ENCODE measurements around the gene MARCHF2. TPM values are rescaled to one million over a fixed set of nuclear protein-coding genes. Genes with fewer than 3 reads are reported as not detected.

The MARCHF2 gene
- total RNA-seq, 1 experiment from 2014 or later, result 20.2 TPM

- H3K27ac Mint-ChIP-seq, result no peak overlapping the region
- ChIA-PET POLR2A (interaction anchor here (0.5 kb wide), 1 partner anchor 51 kb away, joined by 3 read pairs; no protein-coding TSS in a partner anchor), CTCF (interaction anchor here (1.0 kb wide), 1 partner anchor 62 kb away, joined by 5 read pairs; the partner anchor contains the start of gene MARCHF2)
- TF ChIP-seq KAT7 (CRISPR knock-in tag; IDR thresholded peaks at IDR 0.05; ENCODE audit: borderline replicate concordance) (no peak), NR1H2 (CRISPR knock-in tag; IDR thresholded peaks at IDR 0.05) (no peak), ZNF396 (CRISPR knock-in tag; IDR thresholded peaks at IDR 0.05; ENCODE audit: borderline replicate concordance) (no peak), JAZF1 (CRISPR knock-in tag; IDR thresholded peaks at IDR 0.05) (no peak), PRDM15 (CRISPR knock-in tag; IDR thresholded peaks at IDR 0.05) (no peak), GABPB1 (CRISPR knock-in tag; IDR thresholded peaks at IDR 0.05) (no peak), MXD4 (CRISPR knock-in tag; IDR thresholded peaks at IDR 0.05; ENCODE audit: borderline replicate concordance) (no peak), JUN (CRISPR knock-in tag; IDR thresholded peaks at IDR 0.05) (no peak), TP53 (CRISPR knock-in tag; IDR thresholded peaks at IDR 0.05) (no peak), OVOL2 (CRISPR knock-in tag; IDR thresholded peaks at IDR 0.05; ENCODE audit: borderline replicate concordance) (no peak), ZNF121 (CRISPR knock-in tag; IDR thresholded peaks at IDR 0.05) (no peak), GRHL2 (CRISPR knock-in tag; IDR thresholded peaks at IDR 0.05; ENCODE audit: insufficient replicate concordance, severe bottlenecking) (no peak), AFF4 (CRISPR knock-in tag; IDR thresholded peaks at IDR 0.05; ENCODE audit: borderline replicate concordance) (no peak), ESRRA (CRISPR knock-in tag; IDR thresholded peaks at IDR 0.05; ENCODE audit: borderline replicate concordance) (no peak), ETV6 (CRISPR knock-in tag; IDR thresholded peaks at IDR 0.05) (no peak)
- TF ChIP-seq, protein P1, sequence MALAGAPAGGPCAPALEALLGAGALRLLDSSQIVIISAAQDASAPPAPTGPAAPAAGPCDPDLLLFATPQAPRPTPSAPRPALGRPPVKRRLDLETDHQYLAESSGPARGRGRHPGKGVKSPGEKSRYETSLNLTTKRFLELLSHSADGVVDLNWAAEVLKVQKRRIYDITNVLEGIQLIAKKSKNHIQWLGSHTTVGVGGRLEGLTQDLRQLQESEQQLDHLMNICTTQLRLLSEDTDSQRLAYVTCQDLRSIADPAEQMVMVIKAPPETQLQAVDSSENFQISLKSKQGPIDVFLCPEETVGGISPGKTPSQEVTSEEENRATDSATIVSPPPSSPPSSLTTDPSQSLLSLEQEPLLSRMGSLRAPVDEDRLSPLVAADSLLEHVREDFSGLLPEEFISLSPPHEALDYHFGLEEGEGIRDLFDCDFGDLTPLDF (CRISPR knock-in tag; IDR thresholded peaks at IDR 0.05), result no peak
- H3K4me1 Mint-ChIP-seq, result peaks cover 3% of the 10 kb centered on the region; the same call in 1 of the 2 replicates
- ATAC-seq (no peak), DNase-seq (ENCODE audit: low spot score) (no peak)
- no peaks in the 10 kb centered on the region for H3K27me3 Mint-ChIP-seq (ENCODE audit: low read depth)
- no peak overlapping the region for H3K4me3 Mint-ChIP-seq
- peaks cover 84% of the 10 kb centered on the region for H3K36me3 Mint-ChIP-seq
- no peaks in the 10 kb centered on the region for H3K9me3 Mint-ChIP-seq
Observed at GRCh38 chr19:8475005-8475404, 61.9 kb downstream of the MARCHF2 start.

GRCh38 chr19:8476524-8476923 is 63.4 kb downstream of the MARCHF2 start:
- H3K4me3 Mint-ChIP-seq, result no peak overlapping the region
- DNase-seq (ENCODE audit: low spot score), result no peak
- no peaks in the 10 kb centered on the region for H3K9me3 Mint-ChIP-seq
- peaks cover 11% of the 10 kb centered on the region; the same call in 1 of the 2 replicates for H3K4me1 Mint-ChIP-seq
- H3K27ac Mint-ChIP-seq, result 0 out of 2 replicates have a peak overlapping the region, but pooled peaks have one; percentile 41
- no peak for ATAC-seq
- POLR2A ChIA-PET, result no interaction called here
- peaks cover 81% of the 10 kb centered on the region for H3K36me3 Mint-ChIP-seq
- CTCF ChIA-PET, result interaction anchor here (0.6 to 1.4 kb wide), 2 partner anchors 63 to 135 kb away, joined by 3 to 4 read pairs; partner anchors contain the start of gene MARCHF2
- H3K27me3 Mint-ChIP-seq (ENCODE audit: low read depth), result no peaks in the 10 kb centered on the region
- TF ChIP-seq, protein P2, sequence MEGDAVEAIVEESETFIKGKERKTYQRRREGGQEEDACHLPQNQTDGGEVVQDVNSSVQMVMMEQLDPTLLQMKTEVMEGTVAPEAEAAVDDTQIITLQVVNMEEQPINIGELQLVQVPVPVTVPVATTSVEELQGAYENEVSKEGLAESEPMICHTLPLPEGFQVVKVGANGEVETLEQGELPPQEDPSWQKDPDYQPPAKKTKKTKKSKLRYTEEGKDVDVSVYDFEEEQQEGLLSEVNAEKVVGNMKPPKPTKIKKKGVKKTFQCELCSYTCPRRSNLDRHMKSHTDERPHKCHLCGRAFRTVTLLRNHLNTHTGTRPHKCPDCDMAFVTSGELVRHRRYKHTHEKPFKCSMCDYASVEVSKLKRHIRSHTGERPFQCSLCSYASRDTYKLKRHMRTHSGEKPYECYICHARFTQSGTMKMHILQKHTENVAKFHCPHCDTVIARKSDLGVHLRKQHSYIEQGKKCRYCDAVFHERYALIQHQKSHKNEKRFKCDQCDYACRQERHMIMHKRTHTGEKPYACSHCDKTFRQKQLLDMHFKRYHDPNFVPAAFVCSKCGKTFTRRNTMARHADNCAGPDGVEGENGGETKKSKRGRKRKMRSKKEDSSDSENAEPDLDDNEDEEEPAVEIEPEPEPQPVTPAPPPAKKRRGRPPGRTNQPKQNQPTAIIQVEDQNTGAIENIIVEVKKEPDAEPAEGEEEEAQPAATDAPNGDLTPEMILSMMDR (IDR thresholded peaks at IDR 0.05), result no peak
- TF ChIP-seq ZNF425 (CRISPR knock-in tag; conservative IDR thresholded peaks at IDR 0.05) (no peak), TCF7 (CRISPR knock-in tag; IDR thresholded peaks at IDR 0.05; ENCODE audit: low read depth) (no peak), JAZF1 (CRISPR knock-in tag; IDR thresholded peaks at IDR 0.05) (no peak), ETV6 (CRISPR knock-in tag; IDR thresholded peaks at IDR 0.05) (no peak)
- TF ChIP-seq, protein P3, sequence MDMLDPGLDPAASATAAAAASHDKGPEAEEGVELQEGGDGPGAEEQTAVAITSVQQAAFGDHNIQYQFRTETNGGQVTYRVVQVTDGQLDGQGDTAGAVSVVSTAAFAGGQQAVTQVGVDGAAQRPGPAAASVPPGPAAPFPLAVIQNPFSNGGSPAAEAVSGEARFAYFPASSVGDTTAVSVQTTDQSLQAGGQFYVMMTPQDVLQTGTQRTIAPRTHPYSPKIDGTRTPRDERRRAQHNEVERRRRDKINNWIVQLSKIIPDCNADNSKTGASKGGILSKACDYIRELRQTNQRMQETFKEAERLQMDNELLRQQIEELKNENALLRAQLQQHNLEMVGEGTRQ (CRISPR knock-in tag; IDR thresholded peaks at IDR 0.05), result no peak

All from WTC11 (cell line).